GM18508 (cell line): Measurements from ENCODE around the gene WNT4.
"Not testable (repeated sequence)": the region's sequence is repeated elsewhere in the genome, so short reads cannot be mapped to it uniquely, and the experiment has no call there.

Source experiments
- ATAC-seq: cut with Tn5 transposase; IDR thresholded peaks from one replicate; pipeline ENCODE4 v1.9.1; 2021; ENCODE audit warnings: moderate number of reproducible peaks; ENCODE audit not compliant: insufficient read depth, unreplicated experiment

The WNT4 gene

DNA sequence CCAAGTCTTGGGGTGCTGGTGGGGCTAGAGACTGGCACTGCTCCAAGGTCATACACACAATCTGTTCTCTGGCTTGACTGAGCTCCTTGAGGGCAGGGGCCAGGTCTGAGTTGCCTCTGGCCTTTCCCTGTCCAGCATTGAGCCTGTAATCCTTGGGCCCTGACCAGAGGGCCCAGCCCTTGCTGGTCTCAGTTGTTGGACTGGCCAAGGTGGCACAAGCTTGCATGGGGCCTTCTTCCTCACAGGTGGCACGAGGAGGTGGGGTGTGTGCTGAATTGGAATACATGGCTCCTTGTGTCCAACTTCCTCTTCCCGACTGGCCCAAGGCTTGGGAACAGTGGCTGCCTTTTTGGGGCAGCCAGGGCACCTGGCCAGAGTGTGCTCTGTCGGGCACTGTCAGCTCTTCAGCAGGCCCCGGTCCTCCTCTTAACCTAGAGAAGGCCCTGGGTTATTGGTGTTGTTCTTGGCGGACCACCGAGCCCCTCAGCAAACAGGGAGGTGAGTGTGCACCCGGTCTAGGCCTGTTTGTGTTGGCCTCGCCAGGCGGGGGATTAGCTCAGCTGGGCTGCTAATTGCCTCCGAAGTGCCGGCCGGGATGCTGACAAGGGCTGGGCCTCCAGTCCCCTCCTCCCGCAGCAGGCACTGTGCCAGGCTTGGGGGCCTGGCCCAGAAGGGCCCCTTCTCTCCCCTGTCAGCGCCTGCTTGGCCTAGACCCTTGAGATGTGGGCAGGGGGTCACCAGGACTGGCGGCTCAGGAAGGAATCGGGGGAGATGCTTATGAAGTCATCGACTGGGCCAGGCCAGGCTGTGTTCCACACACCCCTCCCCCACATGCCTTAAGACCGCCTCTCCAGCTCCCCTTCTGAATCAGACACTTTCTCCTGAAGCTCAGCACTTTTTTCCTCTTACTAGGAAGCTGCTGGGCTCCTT, 28.5 kb downstream of the WNT4 start:
- ATAC-seq = no peak

DNA sequence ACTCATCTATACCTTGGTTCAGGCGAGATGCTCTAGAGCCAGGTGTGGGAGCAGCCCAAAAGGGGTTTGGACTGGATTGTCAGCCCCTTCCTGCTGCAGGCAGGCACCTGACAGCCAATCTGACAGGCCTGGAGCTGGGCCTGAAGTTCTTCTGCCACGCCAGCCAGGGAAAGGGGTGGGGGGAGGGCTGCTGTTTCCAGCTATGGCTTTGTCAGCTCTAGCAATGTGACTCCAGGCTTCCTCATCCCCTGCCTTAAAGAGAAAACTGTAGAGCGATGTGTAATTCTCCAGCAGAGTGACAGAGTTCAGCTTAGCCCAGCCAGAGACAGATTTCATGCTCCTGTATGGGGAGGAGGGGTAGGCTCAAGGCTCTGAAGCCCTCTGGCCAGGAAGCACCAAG, 30.3 kb downstream of the WNT4 start:
- no peak for ATAC-seq

DNA sequence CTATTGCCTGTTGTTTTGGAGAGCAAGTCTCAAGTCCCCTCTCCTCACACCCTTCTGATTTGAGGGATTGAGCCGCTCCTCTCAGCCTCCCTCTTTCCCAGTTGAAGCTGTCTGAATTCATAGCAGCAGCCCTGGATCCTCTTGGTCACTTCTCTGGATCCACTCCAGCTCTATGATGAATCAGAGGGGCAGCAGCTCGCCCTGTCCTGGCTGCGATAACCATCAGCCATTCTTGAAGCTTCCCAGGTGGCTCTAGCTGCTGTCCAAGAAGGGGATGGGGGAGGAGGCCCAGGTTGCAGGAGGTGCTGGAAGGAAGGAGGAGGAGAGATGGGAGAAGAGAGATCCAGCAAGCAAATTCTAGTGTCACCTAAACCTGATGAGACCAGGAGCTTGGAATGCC, 31.3 kb downstream of the WNT4 start:
- no peak for ATAC-seq

DNA sequence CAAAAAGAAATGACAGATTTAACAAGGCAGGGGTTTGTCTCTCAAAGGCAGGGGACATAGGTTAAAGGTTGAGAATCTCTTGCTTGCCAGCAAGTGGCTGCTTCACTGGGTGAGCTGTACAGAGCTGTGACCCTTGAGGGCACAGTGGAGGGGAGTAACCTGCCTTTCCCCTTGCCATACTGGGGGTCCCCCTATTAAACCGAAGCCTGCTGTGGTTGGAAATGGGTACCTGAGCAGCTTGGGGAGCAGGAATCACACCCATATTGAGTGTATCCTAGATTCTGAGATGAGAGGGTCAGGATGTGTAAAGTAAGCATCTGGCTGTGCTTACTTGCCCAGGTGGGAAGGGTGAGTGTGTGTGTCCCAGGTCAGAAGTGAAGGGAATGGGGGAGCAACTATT, 31.8 kb downstream of the WNT4 start:
- ATAC-seq = no peak

DNA sequence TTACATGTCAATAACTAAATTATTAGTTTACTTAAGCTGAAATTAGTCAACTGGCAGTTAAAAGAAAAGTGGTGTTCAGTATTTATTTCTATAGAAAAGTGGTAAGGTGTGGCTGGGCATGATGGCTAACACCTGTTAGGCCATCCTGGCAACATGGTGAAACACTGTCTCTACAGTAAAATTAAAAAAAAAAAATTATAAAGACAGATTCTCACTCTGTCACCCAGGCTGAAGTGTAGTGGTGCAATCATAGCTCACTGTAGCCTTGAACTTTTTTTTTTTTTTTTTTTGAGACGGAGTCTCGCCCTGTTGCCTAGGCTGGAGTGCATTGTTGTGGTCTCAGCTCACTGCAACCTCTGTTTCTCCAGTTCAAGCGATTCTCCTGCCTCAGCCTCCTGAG, 32.9 kb downstream of the WNT4 start:
- no peak for ATAC-seq

DNA sequence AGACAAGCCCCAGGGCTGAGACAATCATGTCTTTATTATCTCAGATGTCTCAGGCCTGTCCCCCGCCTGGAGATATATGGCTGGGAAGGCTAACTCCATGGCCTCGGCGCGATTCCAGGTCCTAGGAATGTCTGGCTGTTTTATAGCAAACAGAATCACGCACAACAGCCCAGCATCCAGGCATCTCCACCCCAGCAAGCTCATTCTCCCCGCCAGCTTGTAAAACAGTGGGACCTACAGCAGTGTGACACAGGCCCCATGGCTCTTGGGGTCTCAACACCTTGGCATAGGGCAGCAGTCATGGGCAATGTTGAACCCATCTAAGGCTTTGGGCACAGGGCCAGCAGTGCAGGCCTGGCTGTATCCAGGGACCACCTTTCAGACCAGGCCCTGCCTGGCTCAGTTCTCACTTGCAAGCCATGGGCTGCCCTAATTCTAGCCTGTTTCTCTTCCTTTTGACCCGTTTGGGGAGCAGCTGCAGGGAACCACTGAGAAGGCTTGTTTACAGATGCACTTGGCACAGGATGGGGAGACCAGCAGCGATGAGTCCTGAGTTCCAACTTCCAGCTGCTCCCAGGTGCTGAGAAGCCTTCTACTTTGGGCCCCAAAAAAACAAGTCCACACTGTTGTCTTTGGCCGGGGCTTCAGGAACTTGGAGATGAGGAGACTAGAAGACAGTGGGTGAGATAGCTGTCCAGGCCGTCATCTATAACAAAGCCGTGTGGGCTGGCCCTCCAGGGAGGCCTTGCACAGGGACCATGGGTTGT, 34.4 kb downstream of the WNT4 start:
- ATAC-seq = no peak

DNA sequence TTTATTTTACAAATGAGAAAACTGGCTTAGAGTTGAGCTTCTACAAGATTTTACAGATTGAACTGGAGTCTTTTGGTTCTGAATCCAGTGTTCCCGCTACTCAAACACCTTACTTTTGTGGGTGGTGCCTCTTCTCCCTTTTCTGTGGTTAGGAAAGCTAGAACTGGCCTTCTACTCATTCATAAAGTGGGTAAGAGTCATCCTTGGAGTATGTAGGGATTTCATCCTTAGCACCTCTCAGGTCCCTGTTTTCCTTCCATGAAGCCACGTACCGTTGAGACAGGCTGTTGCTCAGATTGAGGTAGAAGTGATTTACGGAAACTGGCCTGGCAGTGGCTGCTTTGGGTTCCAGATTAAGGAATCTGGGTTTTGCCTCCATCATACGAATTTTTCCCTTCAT, 35.8 kb downstream of the WNT4 start:
- ATAC-seq = no peak

DNA sequence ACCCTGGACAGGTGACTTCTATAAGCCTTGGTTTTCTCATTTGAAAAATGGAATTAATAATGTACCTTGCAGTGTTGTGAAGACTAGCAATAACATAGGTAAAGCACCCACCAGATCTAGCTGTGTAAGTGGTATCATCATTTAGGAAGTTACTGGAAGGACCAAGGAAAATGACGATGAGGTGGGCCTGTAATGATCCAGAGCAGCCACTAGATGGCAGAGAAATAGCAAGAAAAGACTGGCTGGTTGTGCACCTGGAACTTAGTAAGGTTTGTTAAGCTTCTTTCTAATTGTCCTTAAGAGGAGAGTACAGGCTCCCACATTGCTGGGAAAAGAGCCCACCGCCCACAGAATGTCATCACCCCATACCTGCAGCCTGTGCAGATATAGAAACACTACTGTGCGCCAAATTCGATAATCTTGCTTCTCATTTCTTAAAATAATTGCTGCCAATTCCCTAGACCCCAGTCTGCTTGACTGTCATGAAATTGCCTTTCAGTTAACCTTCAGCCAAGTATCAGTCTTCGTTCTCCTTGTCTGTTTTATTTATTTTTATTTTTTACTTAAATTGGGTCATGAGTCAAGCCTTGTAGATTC, 37.2 kb downstream of the WNT4 start:
- ATAC-seq = no peak

DNA sequence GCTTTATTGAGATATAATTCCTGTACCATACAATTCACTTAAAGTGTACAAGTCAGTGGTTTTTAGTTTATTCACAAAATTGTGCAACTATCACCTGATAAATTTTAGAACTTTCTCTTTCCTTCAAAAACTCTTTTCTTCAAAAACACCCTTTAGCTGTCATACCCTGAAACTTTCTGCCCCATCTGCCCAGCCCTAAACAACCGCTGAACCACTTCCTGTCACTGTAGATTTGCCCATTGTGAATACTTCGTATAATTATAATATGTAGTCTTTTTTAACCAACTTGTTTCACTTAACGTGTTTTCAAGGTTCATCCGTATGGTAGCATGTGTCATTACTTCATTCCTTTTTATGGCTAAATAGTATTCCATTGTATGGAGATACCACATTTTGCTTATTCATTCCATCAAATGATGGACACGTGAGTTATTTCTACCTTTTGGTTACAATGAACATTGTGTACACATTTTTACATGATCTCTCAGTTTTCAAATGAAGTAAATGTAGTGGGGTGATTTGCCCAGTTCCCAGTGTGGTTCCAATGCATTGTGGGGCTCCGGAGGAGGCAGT, 37.9 kb downstream of the WNT4 start:
- ATAC-seq = no peak

DNA sequence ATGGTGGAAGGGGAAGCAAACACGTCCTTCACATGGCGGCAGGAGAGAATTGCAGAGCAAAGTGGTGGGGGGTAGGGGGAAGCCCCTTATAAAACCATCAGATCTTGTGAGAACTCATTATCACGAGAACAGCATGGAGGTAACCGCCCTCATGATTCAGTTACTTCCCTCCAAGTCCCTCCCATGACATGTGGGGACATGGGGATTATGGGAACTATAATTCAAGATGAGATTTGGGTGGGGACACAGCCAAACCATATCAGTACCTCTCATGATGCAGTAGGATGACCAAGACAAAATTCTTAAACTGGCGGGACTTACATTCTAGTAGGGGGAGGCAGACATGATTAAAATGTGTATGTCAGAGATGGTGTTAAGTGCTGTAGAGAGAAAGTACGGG, 38.8 kb downstream of the WNT4 start:
- ATAC-seq = no peak

DNA sequence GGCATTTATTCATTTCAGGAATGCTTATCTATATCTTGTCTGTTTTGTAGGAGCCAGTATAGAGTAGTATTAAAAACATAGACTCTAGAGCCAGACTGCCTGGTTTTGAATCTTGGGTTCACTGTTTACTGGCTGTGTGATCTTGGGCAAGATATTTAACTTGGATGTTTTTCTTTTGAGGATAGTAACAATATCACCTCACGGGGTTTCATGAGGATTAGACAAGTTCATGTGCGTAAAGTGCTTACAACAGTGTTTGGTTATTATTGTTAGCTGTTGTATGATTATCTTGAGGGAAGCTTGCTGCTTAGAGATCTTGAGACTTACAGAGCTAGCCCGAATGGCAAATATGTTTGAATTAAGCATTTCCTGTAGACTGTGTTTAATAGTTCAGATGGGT, 40.2 kb downstream of the WNT4 start:
- no peak for ATAC-seq

DNA sequence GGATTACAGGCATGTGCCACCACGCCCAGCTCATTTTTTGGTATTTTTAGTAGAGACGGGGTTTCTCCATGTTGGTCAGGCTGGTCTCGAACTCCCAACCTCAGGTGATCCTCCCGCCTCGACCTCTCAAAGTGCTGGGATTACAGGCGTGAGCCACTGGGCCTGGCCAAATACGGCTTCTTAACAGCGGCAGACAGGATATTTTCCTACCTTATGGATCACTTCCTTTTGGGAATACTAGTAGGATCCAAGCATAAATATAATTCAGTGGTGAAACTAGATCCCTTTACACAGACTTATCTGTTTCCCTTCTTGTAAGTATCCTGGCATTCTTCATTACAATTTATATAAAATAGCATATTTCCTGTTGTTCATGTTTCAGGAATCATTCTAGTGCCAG, 40.9 kb downstream of the WNT4 start:
- ATAC-seq = no peak

DNA sequence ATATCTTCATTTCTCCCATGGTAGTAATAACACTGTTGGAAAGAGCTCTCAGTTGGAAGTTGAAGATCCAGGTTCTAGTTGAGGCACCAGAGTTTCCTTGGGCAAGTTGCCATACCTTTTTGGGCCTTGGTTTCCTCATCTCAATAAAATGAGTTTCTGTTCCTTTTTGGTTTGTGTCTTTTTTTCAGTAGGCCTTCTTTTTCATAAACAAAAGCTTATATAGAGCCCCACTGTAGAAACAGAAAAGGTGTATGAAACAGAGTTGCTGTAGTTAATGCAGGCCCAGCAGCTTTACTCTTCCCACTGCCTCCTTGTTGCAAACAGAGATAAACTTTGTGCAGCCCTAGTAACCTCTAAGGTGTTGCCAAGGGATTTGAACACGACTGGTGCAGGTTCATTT, 41.7 kb downstream of the WNT4 start:
- no peak for ATAC-seq

DNA sequence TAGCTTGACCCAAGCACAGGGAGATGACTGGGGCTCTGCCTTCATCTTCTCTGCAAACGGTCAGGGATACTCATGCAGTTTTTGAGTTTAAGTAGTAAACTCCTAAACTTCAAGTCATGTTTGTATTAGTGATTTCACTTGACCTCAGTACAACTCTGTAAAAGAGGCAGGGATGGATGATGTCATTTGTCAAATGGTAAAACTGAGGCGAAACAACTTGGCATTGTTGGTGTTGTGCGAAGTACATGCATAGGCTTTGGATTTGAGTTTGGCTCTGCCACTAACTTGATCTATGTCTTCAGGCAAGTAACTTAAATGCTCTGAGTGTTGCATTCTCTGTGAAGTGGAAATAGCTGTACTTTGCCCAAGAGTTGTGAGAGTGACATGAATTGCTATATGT, 42.7 kb downstream of the WNT4 start:
- ATAC-seq = no peak

DNA sequence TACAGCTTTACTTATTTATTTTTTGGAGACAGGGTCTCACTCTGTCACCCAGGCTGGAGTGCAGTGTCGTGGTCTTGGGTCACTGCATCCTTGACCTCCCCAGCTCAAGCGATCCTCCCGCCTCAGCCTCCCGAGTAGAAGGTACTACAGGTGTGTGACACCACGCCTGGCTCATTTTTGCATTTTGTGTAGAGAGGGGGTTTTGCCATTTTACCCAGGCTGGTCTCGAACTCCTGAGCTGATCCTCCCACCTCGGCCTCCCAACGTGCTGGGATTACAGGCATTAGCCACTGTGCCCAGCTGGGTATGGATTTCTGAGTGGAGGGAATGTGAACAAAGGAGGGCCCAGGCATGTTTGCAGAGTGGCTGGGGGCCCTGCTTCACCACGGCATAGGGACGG, 44.1 kb downstream of the WNT4 start:
- no peak for ATAC-seq

DNA sequence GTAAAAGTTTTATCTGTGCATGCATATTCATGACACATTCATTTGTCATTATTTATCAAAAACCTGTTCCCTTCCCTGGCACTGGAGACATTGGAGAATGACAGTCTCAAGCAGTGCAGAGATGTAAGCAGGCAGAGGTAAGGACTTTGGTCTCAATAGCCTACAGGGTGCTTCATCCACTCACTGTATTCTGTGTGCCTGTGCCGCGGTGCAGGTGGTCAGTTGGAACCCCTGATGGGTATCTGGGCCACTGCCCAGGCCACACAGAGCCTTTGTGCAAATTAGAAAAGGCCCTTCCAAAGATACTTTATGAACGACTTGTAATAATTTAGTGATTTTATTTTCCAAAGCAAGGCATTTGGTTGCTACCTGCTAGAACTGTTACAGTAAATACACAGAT, 46.4 kb downstream of the WNT4 start:
- no peak for ATAC-seq

DNA sequence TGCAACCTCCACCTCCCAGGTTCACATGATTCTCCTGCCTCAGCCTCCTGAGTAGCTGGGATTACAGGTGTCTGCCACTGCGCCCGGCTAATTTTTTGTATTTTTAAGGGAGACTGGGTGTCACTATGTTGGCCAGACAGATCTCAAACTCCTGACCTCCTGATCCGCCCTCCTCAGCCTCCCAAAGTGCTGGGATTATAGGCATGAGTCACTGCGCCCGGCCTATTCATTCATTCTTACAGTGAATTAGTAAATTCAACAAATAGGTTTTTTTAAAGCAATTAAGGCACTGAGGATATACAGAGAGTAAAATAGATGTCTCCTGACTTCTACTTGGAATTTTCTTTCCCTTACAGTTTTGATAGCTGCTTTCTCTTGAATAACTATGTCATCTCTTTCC, 46.9 kb downstream of the WNT4 start:
- no peak for ATAC-seq

DNA sequence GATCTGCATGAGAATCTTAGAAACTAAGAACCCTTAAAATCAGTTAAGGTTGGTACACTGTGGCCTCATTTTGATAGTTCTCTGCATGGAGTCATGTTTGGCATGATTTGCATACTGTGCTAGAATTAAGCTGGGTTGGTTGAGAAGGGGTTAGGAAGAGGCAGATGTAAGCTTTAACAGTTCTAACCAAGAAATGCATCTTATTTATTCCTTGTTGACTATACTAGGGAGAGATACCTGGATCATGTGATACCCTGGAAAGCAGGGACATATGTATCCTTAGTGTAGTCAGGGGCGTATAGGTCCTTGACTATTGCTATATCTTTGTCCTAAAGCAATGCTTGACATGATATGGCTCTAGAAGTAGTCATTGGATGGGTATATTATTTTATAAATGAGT, 49.4 kb downstream of the WNT4 start:
- no peak for ATAC-seq

DNA sequence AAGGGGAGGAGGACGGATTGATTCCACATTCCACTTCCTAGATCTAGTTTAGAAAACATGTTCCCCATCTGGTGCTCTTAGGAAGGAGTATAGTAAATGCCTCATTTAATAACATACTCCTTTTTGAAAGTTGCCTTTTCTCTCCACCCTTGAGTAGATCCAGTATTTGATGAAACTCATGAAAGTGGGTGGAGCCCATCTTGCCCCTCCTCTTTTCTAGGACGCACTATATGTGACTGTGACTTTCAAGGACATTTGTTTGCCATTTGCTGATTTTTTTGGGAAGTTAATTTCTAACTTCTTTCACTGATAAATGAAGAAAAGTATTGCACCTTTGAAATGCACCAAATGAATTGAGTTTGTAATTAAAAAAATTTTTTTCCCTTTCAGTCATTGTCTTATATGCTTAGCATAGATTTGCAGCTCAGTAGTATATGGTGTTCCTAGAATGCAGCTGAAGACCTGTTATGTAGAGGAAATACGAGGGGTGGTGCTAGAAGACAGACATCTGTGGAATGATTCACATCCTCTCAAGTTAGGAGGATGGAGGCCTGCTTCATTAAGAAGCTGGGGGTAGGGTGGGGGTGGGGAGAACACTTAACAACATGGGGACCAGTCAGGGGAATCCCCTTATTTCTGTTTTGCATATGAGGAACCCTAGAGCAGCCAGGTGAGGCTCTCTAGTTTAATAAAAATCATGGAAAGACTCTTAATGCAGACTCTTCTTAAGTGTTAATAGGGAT, 50.7 kb downstream of the WNT4 start:
- ATAC-seq = not testable (repeated sequence)

DNA sequence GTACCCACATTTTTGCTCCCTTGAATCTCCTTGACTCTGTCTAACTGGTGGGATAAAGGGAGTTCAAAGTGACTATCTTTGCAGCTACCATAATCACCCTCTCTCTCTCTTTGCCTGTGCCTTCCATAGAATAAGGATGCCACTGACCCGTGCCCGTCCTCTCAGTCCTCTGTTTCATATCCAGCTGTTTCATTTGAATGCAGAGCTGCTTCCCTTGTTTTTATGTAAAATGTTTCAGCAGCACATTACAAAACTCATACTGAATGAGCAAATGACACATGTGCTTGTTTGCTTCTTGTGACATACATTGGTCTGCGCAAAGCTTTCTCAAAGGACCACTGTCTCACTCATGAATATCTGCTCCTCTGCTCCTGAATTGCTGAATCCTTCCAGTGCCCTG, 52.0 kb downstream of the WNT4 start:
- no peak for ATAC-seq
